CD4-positive, alpha-beta T cell treated with Interleukin-17A for 1 hour (primary cell): Measurements from ENCODE around the gene ZKSCAN5.
"Not testable (repeated sequence)": the region's sequence is repeated elsewhere in the genome, so short reads cannot be mapped to it uniquely, and the experiment has no call there.

Source experiments
- DNase-seq: peaks from one replicate; pipeline ENCODE4 v3.0.0-alpha.2; 2020

The ZKSCAN5 gene

DNA sequence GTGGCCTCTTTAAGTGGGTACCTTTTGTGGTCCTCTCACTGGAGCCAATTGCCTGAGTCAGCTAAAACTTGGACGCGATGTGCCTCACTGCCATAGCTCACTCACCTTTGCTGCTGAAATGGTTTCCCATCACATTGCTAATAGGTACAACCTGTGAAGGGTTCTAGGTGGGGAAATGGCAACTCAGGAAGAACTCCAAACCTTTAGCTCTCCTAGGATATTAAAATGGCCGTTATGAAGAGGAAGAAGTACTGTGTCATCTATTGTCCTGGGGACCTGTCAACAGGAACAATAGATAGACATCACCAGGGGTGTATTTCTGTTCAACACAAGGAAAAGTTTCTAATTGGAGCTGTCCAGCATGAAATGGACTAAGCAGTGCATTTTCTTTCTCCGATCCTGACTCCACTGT lies 52.7 kb downstream of the ZKSCAN5 start:
- DNase-seq = no peak

DNA sequence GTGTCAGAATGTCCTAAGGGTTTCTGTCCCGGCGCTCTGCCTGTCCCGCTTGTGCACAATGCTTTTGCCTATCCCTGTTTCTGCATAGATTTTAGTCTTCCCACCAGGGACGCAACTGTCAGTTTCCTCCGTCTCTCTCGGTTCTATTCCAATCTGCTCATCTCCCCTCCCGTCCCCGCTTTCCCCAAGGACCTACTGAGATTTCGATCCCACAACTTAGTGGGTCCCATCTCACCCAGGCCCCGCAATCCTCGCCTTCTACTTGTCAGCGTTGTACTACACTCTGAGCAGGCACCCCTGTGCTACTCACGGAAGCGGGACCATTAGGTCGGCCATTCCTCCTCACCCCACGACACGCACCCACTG lies 53.5 kb downstream of the ZKSCAN5 start:
- no peak for DNase-seq

DNA sequence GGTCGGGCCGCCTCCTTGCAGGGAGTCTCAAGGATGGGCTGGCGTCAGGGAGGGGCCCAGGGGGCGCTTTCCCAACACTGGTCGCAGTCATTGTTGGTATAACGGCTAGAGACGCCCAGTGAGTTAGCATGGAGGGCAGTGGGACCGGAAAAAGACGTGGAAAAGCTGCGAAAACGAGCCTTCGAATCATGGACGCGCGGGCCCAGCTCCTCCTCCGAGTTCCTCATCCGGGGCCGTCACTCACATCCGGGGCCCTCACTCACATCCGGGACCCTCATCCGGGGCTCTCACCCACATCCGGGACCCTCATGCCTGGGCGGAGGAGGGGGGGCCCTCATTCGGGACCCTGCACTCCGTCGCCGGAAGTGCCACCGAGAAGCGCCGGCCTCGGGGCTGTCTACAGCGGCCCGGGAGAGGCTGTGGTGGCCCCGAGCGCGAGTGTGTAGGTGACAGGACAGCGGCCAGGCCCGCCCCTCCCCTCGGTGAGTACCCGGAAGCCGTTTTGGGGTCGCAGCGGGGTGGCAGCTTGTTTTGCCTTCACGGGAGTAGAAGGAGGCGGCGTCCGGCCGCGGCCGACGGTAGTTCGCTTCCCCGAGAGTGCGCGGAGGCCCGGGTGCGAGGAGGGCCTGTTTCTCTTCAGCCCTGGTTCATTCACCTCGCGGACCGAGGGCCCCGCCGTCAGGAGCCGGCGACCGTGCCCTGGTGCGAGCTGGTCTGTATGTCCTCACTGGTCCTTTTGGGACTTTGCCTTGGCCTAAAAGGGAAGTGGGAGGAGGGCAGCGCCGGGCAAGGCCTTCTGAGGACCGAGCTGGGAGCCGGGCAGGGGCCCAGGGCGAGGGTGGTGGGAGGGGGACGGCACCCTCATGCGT lies 54.1 kb downstream of the ZKSCAN5 start, which contains the start of gene ZNF655:
Gene ZNF655, plus strand, starts transcription at position 337 of the 869 bp plus-strand sequence. CDS start 1,918 bp downstream, outside the sequence.
- DNase-seq = peak; percentile 95

DNA sequence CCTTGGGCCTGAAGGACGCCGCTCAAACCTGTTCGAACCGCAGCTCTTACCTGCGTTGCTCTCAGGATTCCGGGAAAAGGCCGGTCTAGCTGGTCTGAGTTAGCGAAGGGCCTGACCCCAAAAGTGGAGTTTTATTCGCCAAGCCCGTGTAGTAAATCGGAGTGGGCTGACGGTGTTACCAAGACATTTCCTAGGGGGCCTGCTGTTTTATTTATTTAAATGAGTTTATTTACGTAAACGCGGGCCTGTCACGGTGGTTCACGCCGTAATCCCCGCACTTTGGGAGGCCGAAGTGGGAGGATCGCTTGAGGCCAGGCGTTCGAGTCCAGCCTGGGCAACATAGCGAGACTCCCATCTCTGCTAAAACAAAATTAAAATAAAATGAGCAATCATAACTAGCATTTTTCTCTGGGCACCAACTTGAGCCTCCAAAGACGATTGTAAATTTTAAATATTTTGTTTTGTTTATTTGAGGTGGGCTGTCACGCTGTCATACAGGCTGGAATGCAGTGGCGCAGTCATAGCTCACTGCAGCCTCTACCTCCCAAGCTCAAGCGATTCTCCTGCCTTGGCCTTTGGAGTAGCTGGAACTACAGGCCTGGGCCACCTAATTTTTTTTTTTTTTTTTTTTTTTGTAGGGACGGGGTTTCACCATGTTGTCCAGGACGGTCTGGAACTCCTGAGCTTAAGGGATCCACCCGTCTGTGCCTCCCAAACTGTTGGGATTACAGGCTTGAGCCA lies 54.9 kb downstream of the ZKSCAN5 start:
- DNase-seq = no peak

DNA sequence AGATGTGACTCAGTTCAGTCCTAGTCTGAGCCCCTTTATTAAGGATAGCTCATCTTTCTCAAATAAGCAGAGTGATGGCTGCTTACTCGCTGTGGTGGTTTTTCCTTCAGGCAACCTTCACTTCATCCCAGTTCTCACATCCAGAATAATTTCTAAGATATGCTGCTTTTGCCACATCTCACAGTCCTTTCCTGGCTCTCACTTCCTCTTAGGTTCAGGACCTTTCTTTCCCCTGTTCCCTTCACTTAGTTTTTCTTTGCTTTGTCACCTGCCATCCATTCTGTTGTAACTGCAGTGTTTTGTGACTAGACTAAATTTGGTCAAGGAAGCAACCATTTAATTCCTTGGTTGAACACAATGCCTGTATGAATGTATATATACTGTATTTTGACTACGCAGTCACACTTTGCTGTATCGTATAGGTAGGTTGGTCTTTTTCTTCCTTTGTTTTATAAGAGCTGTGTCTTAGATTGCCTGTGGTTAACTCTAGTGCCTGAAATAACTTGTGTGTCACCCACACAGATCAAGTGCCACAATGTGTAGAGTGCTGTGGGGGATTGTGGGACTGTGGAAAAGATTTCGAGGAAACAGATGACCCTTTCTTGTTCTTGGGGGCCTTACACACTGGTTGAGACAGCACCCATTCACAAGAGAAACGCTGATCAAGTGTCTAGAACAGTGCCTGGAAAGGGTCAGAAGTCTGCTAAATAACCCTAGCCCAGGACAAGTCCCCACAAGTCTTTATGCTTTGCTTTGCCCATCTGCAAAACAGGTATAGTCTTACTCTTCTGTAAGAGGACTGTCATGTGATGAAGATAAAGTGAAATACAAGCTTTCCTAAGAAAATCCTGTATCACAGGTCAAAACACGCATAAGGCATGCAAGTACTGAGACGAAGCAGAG lies 56.6 kb downstream of the ZKSCAN5 start:
- no peak for DNase-seq

DNA sequence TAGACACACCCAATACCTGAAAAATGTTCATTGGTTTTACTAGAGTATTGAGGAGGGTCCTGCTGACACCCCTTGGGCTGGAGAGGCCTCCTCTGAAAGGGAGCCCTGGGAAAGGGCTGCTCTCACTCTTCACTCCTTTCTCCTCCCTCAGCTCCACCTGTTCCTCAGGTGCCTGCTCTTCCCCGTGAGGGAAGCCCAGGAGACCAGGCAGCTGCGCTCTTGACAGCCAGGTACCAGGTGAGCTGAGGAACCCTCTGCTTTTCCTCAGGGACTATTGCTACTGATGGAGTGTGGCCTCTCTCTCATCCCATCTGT lies 57.2 kb downstream of the ZKSCAN5 start:
- no peak for DNase-seq

DNA sequence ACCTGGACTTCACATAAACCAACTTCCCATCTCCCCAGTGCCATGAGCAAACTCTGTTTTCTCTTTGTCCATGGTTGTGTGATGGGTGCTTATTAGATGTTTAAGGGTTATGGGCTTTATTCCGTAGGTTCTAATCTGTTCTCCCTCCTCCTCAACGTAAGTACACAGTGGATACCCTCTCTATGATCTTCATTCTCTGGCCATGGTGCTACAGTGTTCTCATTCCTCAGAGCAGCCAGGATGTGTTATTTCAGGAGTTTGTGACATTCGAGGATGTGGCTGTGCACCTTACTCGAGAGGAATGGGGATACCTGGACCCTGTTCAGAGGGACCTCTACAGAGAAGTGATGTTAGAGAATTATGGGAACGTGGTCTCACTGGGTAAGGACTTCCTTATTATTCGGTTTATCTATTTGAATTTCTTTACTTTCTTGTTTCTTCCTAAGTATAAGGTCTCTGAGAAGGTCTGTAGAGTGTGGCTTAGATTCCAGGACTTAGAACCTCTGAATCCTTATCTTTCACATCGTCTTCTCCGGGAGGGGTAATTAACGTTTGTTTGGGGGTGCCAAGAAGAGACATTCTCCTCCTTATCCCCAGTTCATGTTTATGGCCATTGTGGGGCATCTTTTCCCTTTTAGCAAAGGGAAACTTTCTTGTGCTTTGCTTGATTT lies 57.8 kb downstream of the ZKSCAN5 start:
- no peak for DNase-seq

DNA sequence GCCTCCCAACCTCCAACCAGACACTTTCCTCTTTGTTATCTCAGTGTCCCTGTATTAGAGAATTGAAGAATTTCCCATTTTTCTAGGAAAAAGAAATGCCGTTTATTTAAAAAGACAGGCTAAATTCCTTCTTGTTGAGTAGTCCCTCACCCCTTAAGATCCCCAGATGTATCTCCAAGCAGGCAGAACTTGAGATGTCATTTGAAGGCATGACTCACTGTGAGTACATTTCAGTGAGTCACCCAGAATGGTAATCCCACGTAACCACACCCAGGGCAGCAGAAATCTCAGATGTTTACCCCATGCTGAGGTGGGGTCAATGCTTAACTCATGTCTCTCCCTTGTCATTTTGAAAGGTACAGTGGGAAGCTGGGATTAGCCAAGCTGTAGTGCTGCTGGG lies 58.4 kb downstream of the ZKSCAN5 start:
- DNase-seq = no peak

DNA sequence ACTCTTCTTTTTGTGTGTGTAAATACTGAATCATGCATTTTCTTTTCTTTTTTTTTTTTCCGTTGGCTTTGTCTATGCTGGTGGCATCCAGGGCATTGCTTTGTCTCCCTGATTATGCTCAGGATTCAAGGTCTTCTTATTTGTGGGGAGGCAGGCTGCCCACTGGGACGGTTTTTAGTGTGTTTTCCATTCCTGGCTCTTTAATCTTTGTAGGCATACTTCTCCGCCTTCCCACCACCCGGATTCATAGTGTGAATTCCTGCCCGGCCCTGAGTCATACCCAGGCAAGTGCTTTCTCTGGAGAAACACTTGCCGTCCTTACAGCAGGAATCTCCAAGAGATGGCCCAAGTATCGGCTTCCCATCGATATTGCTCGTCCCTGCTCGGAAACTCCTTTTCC lies 59.2 kb downstream of the ZKSCAN5 start:
- no peak for DNase-seq

DNA sequence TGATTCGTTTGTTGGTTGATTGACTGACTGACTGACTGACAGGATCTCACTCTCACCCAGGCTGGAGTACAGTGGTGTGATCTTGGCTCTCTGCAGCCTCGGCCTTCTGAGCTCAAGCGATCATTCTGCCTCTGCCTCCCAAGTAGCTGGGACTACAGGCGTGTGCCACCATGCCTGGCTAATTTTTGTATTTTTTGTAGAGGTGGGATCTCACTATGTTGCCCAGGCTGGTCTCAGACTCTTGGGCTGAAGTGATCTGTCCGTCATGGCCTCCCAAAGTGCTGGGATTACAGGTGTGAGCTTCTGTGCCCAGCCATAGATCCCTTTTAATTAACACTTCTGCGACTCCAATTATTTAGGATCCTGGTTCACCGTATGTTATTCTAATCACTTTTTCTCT lies 64.3 kb downstream of the ZKSCAN5 start:
- DNase-seq = not testable (repeated sequence)

DNA sequence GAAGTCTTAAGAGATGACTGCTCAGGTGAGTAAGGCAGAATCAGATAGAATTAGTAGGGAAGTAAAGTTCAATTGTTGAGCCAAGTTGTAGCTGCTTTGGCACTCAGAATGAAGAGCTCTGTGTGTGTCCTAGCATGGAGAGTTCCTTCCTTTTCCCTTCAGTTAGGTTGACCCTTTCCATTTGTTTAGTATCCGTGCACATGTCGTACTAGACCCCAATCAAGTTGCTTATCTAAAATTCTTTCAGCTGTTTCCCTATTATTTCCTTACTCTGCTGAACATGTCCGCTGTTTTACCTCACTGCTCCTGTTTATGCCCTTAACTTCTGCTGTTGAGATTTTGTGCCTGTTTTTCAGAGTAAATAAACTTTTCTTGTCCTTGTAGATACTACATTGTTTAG lies 67.3 kb downstream of the ZKSCAN5 start:
- no peak for DNase-seq

DNA sequence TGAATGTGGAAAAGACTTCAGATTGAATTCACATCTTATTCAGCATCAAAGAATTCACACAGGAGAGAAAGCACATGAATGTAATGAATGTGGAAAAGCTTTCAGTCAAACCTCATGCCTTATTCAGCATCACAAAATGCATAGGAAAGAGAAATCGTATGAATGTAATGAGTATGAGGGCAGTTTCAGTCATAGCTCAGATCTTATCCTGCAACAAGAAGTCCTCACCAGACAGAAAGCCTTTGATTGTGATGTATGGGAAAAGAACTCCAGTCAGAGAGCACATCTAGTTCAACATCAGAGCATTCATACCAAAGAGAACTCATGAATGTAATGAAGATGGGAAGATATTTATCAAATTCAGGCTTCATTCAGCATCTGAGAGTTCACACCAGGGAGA lies 68.8 kb downstream of the ZKSCAN5 start:
- DNase-seq = no peak

DNA sequence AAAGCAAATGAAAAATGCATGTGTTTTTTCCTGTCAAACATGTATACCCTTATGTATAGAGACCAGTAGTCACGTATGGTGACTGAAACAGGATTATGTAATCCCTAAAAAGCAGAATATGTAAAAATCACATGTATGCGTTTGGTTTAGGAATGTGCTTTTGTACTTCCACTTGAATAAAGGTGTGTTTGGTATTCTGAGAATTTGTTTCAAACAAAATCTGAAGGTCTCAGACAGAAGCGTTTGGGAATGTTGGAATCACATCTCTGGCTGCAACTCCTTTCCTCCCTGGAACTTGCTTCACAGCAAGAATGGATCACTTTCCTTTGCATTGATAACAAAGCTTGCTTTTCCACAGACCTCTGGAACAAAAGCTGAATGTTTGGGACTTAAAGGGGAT lies 71.8 kb downstream of the ZKSCAN5 start:
- DNase-seq = no peak

DNA sequence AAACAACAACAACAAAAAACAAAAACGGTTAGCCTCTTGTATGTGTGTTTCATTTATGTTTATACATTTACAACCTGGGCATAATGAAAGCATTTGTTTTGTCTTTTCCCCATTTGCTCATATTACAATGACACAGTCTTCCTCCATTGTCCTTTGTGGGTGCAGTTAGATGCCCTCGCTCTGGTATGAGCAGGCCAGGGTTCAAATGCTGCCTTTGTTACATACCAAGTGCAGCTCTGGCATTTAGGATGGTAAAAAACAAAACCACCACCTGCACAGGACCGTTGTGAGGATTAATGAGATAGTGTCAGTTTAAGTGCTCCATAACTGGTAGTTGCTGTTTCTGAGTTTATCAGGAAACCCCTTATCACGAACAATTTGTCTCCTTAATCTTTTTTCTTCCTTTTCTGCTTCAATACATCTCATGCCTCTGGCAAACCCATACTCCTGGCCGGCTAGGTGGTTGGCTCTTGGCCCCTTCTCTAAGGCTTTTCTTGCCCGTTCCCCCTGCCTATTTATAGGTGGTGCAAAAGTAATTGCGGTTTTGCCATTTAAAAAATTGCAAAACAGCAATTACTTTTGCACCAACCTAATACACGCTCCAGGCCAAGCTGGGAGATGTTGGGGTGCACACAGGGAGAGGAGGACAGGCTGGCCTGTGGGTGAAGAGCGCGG lies 75.0 kb downstream of the ZKSCAN5 start:
- no peak for DNase-seq

DNA sequence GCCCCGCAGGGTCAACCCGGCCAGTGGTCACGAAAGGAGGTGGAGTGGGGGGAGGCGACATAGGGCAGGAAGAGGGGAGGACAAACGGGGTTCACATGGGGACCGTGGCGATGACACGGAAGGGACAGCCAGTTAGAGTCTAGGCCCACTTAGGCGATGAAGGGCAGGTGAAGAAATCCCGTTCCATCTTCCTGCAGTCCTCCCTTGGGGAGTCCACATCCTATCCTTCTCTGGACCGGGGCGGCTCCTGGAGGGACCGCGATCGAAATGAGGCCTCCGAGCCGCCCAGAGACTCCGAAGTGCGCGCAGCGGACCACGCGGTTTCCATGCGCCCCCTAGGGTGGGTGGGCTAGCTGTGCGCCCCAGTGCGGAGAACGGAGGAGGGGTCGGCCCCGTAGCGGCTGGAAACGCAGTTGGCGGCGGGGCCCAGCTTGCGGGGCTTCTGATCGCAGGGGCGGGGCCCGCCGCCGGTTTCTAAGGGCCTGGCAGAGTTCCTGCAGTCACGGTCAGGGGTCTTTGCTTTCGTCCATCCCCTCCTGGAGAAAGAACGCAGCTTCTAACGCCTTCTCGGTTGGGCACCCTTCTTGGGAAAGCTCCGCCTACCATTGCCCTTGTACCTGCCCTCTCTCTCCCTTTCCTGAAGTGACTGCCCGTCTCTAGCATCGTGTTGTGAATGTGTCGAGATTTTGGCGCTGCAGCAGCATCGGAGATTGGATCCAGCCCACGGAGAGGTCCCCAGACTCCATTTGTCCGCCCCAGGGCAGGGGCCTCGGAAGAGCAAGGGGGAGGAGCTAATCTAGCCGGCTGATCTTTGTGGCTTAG lies 75.7 kb downstream of the ZKSCAN5 start:
- DNase-seq = peak; percentile 52

DNA sequence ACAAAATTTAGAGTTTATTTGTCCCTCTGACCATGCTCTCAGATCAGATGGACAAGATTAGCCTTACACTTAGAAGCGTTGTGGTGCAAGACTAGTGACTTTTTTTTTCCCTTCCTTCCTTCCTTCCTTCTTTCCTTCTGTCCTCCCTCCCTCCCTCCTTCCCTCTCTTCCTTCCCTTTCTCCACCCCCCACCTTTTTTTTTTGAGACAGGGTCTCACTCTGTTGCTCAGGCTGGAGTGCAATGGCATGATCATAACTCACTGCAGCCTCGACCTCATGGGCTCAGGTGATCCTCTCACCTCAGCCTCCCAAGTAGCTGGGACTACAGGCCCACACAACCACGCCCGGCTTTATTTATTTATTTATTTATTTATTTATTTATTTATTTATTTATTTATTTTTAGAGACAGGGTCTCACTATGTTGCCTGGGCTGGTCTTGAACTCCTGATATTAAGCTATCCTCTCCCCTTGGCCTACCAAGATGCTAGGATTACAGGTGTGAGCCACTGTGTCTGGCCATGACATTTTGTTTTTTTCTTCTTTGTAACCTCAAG lies 76.4 kb downstream of the ZKSCAN5 start:
- DNase-seq = not testable (repeated sequence)
